Measurements from ENCODE around the gene EFHC2. TPM values are rescaled to one million over a fixed set of nuclear protein-coding genes. Genes with fewer than 3 reads are reported as not detected.

Gene EFHC2
- total and polyA plus RNA-seq, 12 donors: 0.11 to 1.2 (median 0.35) TPM; not detected in 5

DNA sequence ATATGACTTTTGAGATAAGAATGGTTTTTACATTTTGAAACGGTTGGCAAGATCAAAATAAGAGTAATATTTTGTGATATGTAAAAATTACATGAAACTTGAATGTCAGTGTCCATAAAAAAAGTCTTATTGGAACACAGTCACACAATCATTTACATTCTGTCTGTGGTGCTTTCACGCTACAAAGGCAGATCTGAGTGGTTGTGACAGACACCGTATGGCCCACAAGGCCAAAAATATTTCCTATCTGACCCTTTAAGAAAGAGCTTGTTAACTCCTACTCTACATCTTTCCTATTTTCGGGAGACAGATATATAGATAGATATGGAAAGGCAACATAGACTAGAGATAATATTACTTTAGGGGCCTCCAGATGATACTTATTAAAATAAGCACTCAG is 101.9 kb downstream of the EFHC2 start:
- 64 to 81% (median 73%) methylated on average over 3 to 4 of the region's 4 CpGs for WGBS, 4 donors
- no peaks in the 10 kb centered on the region for H3K4me1 ChIP-seq (replicated peaks in 1 of 2)
- H3K27ac ChIP-seq: no peak overlapping the region
- no peak for TF ChIP-seq POLR2A (IDR thresholded peaks at IDR 0.05)
- TF ChIP-seq, protein P1, sequence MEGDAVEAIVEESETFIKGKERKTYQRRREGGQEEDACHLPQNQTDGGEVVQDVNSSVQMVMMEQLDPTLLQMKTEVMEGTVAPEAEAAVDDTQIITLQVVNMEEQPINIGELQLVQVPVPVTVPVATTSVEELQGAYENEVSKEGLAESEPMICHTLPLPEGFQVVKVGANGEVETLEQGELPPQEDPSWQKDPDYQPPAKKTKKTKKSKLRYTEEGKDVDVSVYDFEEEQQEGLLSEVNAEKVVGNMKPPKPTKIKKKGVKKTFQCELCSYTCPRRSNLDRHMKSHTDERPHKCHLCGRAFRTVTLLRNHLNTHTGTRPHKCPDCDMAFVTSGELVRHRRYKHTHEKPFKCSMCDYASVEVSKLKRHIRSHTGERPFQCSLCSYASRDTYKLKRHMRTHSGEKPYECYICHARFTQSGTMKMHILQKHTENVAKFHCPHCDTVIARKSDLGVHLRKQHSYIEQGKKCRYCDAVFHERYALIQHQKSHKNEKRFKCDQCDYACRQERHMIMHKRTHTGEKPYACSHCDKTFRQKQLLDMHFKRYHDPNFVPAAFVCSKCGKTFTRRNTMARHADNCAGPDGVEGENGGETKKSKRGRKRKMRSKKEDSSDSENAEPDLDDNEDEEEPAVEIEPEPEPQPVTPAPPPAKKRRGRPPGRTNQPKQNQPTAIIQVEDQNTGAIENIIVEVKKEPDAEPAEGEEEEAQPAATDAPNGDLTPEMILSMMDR (IDR thresholded peaks at IDR 0.05): no peak
- H3K9me3 ChIP-seq (replicated peaks in 1 of 3): no peaks in the 10 kb centered on the region
- intact Hi-C loops (cut with DNase I): loop anchor here in 1 of 2 donors (10.0 kb wide), 1 partner anchor 287 kb away; no protein-coding TSS in a partner anchor
- H3K36me3 ChIP-seq (replicated peaks in 1 of 2): no peaks in the 10 kb centered on the region
- H3K27me3 ChIP-seq: peaks cover 32% of the 10 kb centered on the region
- DNase-seq: no peak
- H3K4me3 ChIP-seq: no peak overlapping the region

DNA sequence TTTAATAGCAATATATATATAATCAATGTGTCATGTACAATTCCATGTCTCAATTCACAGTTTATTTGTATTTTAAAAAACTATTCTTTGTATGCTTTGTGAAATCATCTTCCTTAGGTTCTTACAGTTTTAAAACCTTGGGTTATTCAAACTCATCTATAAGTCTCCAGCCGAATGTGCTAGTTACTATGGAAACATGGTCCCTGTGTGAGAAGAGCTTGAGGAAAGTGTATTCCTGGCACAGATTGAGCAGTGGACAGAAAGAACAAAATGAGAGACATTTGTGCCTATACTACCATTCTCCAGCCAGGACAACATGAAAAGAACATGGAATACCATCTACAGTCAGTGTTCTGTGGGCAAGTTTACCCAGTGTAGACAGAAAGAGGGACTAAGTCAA is 103.4 kb downstream of the EFHC2 start:
- H3K36me3 ChIP-seq (replicated peaks in 1 of 2): no peaks in the 10 kb centered on the region
- 63 to 79% (median 71%) methylated on average over 1 of the region's 1 CpG for WGBS, 4 donors
- H3K27ac ChIP-seq: no peak overlapping the region
- H3K9me3 ChIP-seq (replicated peaks in 1 of 3): no peaks in the 10 kb centered on the region
- H3K4me3 ChIP-seq: no peak overlapping the region
- TF ChIP-seq, protein P1 (IDR thresholded peaks at IDR 0.05): no peak
- TF ChIP-seq POLR2A (IDR thresholded peaks at IDR 0.05): no peak
- DNase-seq: no peak
- intact Hi-C loops (cut with DNase I): loop anchor here in 1 of 2 donors (10.0 kb wide), 1 partner anchor 285 kb away; no protein-coding TSS in a partner anchor
- no peaks in the 10 kb centered on the region for H3K4me1 ChIP-seq (replicated peaks in 1 of 2)
- peaks cover 23% of the 10 kb centered on the region for H3K27me3 ChIP-seq

DNA sequence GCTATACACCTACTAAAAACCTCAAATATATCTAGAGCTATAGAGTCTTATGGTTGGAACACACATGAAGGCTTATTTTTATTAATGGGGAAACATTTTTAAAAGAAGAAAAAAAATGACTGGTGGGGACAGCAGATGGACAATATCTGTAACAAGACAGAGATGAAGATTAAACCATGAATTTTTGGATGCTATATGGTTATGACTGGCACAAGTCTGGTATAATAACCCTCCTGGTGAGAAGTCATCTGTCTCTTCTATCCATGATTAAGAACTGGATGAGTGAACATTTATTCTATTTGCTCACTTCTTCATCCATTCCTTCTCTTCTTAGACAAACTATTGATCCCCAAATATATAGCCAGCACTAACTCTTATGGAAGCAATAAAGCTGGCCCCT is 104.4 kb downstream of the EFHC2 start:
- intact Hi-C loops (cut with DNase I): no loop called here
- no peak for DNase-seq
- H3K27ac ChIP-seq: no peak overlapping the region
- TF ChIP-seq, protein P1 (IDR thresholded peaks at IDR 0.05): no peak
- no peak for TF ChIP-seq POLR2A (IDR thresholded peaks at IDR 0.05)
- no peaks in the 10 kb centered on the region for H3K4me1 ChIP-seq (replicated peaks in 1 of 2)
- H3K27me3 ChIP-seq: peaks cover 25% of the 10 kb centered on the region
- no peaks in the 10 kb centered on the region for H3K36me3 ChIP-seq (replicated peaks in 1 of 2)
- no peak overlapping the region for H3K4me3 ChIP-seq
- H3K9me3 ChIP-seq (replicated peaks in 1 of 3): no peaks in the 10 kb centered on the region

DNA sequence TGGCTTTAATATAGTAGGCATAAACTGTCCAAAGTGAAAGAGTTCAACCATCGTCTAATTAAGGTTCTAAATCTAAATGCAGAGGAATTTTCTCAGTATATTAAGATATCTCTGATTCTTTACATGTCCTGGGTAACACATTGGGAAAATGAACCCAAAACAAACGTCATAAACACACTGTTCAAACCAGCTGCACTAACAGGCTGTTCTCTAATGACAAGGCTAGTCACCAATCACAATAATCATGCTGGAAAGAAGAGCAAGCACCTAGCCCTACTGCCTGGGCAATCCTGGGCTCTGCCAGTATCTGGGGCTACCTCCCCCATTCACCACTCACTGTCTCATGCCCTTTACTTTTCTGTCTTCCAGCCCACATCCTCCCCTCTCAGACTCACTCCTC is 107.9 kb downstream of the EFHC2 start:
- Histone ChIP-seq H3K27me3 (peaks cover 13% of the 10 kb centered on the region), H3K9me3 (replicated peaks in 1 of 3) (no peaks in the 10 kb centered on the region), H3K4me1 (replicated peaks in 1 of 2) (no peaks in the 10 kb centered on the region), H3K27ac (no peak overlapping the region), H3K4me3 (no peak overlapping the region), H3K36me3 (replicated peaks in 1 of 2) (no peaks in the 10 kb centered on the region)
- intact Hi-C loops (cut with DNase I): no loop called here
- TF ChIP-seq POLR2A (IDR thresholded peaks at IDR 0.05): no peak
- TF ChIP-seq, protein P1 (IDR thresholded peaks at IDR 0.05): no peak
- no peak for DNase-seq
- 56 to 69% (median 60%) methylated on average over 2 of the region's 2 CpGs for WGBS, 4 donors
